ENCODE data around the gene STK10.

The STK10 gene

DNA sequence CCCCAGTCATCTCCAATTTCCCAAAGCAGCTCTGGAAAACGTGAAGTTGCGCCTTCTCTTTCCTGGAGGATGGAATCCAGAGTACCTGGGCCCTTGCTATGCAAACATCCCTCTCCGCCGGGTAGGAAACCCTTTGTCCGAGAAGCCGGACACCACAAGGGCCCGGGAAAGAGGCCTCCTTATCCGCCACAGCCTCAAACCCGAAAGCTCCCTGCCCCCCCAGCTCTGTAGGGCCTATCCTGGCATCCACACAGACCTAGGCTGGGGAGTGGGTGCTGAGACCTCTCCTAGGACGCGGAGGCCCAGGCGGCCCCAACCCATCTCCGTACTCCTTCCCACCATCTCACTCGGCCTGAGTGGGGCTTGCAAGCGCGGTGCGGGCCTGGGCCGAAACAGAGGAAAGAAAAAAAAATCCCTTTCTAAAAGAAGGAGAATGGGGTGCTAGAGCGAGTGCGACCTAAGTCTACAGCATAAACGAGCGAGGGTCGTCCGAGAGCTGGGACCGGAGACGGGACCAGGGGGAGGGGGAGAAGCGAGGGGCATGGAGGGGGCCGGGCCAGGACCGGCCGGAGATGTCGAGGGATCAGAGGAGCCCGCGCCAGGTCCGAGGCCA, 182.2 kb downstream of the STK10 start:
- peak; percentile 8 for DNase-seq

DNA sequence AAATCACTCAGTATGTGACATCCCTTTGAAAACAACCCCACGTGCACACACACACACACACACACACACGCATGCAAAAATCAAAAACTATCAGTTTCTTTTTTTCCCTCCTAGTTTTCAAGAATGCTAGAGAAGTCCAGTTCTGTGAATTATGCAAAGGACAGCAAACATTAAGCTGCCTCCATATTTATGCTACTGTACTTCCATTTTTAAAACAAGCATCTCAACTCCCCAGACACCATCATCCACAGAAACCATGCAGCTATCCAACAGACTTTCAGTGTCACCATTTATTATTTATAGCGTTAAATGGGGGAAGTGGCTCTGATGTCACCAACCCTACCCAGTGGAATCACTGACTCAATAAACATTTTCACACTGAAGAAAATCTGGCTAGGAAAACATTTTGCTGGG, 183.2 kb downstream of the STK10 start:
- DNase-seq, result no peak

DNA sequence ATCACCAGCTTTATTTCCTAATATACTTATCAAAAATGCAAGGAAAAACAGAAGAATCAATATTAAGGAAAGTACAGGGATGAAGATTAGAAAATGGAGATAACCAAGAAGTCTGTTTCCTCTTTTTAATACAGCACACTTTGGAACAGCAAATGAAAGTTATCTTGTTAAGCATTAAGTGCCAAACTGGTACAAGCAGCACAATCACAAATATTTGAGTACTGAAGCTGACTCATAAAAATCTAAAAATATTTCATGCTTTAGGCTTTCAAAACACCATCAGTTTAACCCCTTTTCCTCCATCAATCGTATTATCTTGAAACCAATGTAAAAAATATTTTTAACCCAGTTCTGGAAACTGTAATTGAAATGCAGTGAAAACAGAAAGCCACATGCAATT, 184.3 kb downstream of the STK10 start:
- no peak for DNase-seq

DNA sequence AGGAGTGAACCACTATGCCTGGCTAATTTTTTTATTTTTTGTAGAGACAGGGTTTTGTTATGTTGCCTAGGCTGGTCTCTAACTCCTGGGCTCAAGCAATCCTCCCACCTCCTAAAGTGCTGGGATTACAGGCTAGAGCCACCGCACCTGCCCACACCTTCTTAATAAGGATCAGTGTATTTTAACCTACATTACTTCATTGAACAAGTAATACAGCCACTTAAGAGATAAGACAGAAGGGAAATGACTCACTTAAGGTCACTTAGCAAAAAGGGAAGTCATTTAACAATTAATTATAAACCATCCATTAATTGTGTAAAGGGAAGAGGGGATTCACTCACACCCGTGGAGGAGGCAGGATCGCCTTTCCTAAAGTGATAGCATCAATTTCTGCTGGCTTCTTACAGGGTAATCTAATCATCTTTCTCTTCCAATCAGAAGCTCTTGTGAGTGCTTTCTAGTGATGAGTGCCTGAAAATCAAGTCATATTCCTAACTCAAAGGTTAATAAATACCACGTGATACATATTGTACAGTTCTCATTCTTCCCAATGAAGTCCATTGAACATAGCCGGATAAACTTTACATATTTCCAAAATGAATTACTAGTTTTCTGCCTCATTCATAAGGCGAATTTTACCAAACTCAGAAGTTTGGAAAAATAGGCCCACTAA, 185.0 kb downstream of the STK10 start:
- DNase-seq, result no peak

DNA sequence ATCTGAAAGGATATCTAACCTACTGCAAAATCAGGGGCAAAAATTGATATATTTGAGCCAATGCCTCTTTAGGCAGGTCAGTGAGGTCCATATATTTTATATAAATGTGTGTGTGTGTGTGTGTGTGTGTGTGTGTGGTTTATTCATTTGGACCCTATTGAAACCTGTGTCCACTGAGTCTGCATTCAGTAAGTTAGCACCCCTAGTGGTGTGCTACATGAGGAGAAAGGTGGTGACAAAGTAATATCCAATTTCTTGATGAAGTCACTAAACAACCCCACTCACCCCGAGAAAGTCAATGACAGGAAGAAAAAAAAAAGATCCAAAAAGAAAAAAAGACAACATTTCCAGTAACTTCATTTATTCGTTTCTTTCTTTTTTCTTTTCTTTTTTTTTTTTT, 185.7 kb downstream of the STK10 start:
- DNase-seq, result no peak

DNA sequence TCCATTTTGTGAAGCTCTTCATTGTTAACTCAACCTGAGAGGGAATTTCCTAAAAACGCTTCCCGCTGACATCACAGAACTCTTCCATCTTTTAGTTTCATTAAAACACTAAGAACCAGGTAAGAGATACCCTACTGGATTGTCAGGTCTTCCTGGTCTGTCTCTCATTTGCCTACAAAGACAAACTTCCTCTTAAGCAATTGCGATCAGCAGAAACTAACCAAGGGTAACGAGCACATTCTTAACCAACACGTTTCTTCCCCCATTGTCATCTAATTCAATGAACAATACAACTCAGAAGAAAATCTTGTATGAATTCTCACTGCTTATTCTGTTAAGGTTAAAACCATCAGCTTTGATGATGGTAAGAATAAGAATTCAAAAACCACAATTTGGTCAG, 188.1 kb downstream of the STK10 start:
- DNase-seq, result no peak

DNA sequence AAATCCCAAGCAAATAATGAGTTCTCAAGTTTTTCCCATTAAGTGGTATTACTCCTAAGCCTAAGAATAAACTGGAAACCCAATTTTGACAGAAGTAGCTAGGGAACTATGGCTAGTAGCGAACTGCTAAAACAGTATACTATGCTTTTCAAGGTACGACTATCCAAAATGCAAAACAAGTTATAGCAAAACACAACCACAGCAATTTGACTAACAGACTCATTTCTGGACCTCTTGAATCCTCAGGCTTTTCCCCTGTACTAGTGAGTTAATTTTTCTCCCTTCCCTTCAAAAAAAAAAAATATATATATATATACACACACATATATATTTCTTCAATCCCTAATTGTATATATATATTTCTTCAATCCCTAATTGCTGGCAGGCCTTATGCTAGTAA, 188.9 kb downstream of the STK10 start:
- DNase-seq, result no peak

DNA sequence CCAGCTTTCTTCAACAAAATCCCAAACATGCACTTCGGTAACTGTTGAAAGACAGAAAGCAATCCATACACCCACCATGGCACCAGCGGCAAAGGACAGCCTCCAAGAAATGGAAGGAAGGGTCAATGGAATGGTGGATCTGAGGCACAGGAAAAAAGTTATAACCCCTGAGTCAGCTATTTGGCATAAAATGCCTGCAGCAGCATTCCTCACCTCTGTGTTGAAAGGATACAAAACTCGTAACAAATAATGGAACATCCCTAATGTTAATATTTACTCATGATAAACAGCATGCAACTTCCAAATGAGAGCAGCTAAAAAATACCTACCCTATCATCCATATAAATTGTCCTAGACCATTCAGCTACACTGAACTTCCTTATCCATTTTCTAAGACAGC, 191.0 kb downstream of the STK10 start:
- DNase-seq, result no peak

DNA sequence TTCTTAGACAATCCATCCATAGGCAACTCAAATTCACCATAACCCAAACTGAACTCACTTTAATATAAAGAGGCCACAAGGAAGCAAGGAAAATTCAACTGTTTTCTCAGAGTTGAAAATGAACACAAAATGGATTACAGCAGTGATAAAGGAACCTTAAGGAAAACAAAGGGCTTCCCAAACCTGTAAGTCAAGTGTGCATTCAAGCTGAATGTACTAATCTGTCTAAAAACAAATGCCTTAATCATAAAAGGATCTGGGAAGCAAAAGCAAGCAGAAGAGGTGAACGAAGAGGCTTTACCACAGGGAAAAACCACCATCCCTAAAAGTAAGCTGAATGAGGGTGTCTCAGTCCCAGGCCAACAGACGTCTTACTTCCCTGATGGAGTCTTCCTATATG, 195.2 kb downstream of the STK10 start:
- no peak for DNase-seq

DNA sequence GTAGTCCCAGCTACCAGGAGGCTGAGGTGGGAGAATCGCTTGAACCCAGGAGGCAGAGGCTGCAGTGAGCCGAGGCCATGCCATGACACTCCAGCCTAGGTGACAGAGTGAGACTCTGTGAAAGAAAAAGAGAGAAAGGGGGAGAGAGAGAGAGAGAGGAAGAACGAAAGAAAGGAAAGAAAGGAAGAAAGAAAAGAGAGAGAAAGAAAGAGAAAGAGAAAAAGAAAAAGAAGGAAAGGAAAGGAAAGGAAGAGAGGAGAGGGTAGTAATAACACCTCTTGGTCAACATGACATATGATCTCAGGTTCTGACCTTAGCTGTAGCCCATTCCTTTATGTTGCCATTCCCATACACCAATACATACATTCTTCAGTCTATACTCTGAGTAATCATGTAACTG, 195.7 kb downstream of the STK10 start:
- no peak for DNase-seq

Data from activated gamma-delta T cell treated with Interleukin-2 at 50 U/mL for 16 hours (primary cell).